ENCODE data around the gene AKR1C2.

DNA sequence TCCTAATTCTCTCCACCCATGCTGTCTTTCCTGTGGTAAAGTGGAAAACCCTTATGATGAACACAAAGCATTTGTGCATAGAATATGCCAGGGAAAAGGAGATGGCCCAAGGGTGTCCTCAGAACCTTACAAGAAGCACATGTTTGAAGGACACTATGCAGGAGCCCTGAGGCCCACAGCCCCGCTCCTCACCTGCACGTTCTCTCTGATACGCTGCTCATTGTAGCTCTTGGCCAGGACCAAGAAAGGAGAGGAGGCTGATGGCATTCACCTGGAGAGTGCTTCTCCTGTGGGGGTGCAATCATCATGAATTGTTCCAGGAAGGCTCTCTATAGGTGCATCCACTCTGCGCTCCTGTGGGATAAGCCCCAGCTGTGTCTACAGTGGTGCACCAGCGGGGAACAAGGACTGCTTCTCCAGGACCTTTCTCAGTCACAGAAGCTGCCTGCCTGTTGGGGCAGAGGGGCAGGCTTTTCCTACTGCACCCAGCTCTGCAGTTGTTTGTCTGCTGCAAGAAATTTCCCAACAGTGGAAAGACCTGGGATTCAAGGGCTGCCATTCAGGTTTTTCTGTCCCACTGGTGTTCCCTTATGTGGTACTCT, 19.9 kb downstream of the AKR1C2 start:
- TF ChIP-seq, protein P1, sequence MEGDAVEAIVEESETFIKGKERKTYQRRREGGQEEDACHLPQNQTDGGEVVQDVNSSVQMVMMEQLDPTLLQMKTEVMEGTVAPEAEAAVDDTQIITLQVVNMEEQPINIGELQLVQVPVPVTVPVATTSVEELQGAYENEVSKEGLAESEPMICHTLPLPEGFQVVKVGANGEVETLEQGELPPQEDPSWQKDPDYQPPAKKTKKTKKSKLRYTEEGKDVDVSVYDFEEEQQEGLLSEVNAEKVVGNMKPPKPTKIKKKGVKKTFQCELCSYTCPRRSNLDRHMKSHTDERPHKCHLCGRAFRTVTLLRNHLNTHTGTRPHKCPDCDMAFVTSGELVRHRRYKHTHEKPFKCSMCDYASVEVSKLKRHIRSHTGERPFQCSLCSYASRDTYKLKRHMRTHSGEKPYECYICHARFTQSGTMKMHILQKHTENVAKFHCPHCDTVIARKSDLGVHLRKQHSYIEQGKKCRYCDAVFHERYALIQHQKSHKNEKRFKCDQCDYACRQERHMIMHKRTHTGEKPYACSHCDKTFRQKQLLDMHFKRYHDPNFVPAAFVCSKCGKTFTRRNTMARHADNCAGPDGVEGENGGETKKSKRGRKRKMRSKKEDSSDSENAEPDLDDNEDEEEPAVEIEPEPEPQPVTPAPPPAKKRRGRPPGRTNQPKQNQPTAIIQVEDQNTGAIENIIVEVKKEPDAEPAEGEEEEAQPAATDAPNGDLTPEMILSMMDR (conservative IDR thresholded peaks at IDR 0.05) = no peak
- TF ChIP-seq EZH2 (IDR thresholded peaks at IDR 0.05; ENCODE audit: low read depth) = no peak
